Prostate gland (tissue), 2 donors: ENCODE measurements around the gene CSTPP1.

Source experiments
- CTCF ChIP-seq, 4 experiments: fragments of 200-600 bp in 2 of 4; fragments of 450-650 bp in 2 of 4; sonication (generic) in 2 of 4; IDR thresholded peaks; 1 replicate in 3 of 4; 2 replicates in 1 of 4; pipeline ENCODE4 v1.5.1; 2016 to 2019; ENCODE audit warnings: antibody characterized with exemption in 4 of 4, mild to moderate bottlenecking in 2 of 4, moderate library complexity in 2 of 4
- POLR2A ChIP-seq: fragments of 450-650 bp; IDR thresholded peaks from one replicate; pipeline ENCODE4 v1.6.1; 2016; ENCODE audit warnings: antibody characterized with exemption, mild to moderate bottlenecking
- POLR2AphosphoS5 ChIP-seq: sonication (generic); formaldehyde crosslinking; IDR thresholded peaks from one replicate; pipeline ENCODE4 v1.6.1; 2017; ENCODE audit warnings: antibody characterized with exemption

DNA sequence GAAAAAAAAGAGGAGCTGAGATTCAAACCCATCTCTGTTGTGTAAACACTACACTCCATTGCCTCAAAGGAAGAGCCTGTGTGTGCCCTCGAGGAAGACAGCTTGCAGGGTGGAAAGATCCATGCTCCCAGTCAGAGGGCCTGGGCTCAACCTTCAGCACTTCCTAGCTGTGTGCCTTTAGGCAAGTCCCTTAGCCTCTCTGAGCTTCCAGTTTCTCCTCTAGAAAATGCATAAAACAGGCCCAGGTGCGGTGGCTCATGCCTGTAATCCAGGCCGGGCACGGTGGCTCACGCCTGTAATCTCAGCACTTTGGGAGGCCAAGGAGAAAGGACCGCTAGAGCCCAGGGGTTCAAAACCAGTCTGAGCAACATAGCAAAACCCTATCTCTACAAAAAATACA, 244.7 kb downstream of the CSTPP1 start:
- no peak for TF ChIP-seq CTCF (IDR thresholded peaks at IDR 0.05)
- TF ChIP-seq POLR2A: no peak
- no peak for TF ChIP-seq POLR2AphosphoS5
